ENCODE results near the gene CRY1. TPM values are rescaled to one million over a fixed set of nuclear protein-coding genes. Genes with fewer than 3 reads are reported as not detected.

CRY1 gene
- total and polyA plus RNA-seq, 9 of the 15 experiments (the other 6 are each of a cell fraction or from before 2014, with no cell fraction given): 8.7 to 33.3 (median 25.2) TPM

DNA sequence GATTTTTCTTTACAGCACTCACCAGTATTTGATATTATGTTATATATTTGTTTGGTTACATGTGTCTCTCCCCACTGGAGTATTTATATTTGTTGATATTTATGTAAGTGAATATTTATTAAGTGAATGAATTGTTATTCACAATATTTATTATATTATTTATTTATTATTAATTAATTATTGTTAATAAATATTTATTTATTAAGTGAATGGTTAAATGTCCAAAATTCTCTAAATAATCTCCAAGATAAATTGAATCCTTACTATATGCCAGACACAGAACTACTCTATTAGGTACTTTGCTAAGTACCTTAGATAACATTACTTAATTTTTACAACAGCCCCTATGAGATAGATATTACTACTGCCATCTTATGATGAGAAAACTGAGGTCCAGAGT, 10.2 kb upstream of the CRY1 start:
- no peak for TF ChIP-seq NONO (IDR thresholded peaks at IDR 0.05; ENCODE audit: low read depth in 2 of 2, low read length in 1 of 2)
- peak; percentile 52 for TF ChIP-seq DACH1 (IDR thresholded peaks at IDR 0.05; ENCODE audit: partially characterized antibody)
- TF ChIP-seq, protein P1, sequence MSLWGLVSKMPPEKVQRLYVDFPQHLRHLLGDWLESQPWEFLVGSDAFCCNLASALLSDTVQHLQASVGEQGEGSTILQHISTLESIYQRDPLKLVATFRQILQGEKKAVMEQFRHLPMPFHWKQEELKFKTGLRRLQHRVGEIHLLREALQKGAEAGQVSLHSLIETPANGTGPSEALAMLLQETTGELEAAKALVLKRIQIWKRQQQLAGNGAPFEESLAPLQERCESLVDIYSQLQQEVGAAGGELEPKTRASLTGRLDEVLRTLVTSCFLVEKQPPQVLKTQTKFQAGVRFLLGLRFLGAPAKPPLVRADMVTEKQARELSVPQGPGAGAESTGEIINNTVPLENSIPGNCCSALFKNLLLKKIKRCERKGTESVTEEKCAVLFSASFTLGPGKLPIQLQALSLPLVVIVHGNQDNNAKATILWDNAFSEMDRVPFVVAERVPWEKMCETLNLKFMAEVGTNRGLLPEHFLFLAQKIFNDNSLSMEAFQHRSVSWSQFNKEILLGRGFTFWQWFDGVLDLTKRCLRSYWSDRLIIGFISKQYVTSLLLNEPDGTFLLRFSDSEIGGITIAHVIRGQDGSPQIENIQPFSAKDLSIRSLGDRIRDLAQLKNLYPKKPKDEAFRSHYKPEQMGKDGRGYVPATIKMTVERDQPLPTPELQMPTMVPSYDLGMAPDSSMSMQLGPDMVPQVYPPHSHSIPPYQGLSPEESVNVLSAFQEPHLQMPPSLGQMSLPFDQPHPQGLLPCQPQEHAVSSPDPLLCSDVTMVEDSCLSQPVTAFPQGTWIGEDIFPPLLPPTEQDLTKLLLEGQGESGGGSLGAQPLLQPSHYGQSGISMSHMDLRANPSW (CRISPR knock-in tag; IDR thresholded peaks at IDR 0.05): no peak
- no peak for TF ChIP-seq CTBP1 (IDR thresholded peaks at IDR 0.05; ENCODE audit: borderline replicate concordance)
- TF ChIP-seq JUND (IDR thresholded peaks at IDR 0.05; ENCODE audit: borderline replicate concordance, low read depth, low read length): no peak
- TF ChIP-seq JUND (tag; IDR thresholded peaks at IDR 0.05; ENCODE audit: borderline replicate concordance, low read depth, low read length): no peak
- TF ChIP-seq ZC3H4 (CRISPR knock-in tag; IDR thresholded peaks at IDR 0.05; ENCODE audit: borderline replicate concordance): no peak
- TF ChIP-seq, protein P2, sequence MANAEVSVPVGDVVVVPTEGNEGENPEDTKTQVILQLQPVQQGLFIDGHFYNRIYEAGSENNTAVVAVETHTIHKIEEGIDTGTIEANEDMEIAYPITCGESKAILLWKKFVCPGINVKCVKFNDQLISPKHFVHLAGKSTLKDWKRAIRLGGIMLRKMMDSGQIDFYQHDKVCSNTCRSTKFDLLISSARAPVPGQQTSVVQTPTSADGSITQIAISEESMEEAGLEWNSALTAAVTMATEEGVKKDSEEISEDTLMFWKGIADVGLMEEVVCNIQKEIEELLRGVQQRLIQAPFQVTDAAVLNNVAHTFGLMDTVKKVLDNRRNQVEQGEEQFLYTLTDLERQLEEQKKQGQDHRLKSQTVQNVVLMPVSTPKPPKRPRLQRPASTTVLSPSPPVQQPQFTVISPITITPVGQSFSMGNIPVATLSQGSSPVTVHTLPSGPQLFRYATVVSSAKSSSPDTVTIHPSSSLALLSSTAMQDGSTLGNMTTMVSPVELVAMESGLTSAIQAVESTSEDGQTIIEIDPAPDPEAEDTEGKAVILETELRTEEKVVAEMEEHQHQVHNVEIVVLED (CRISPR knock-in tag; IDR thresholded peaks at IDR 0.05): no peak
- TF ChIP-seq ZKSCAN3 (CRISPR knock-in tag; IDR thresholded peaks at IDR 0.05): no peak
- TF ChIP-seq, protein P3, sequence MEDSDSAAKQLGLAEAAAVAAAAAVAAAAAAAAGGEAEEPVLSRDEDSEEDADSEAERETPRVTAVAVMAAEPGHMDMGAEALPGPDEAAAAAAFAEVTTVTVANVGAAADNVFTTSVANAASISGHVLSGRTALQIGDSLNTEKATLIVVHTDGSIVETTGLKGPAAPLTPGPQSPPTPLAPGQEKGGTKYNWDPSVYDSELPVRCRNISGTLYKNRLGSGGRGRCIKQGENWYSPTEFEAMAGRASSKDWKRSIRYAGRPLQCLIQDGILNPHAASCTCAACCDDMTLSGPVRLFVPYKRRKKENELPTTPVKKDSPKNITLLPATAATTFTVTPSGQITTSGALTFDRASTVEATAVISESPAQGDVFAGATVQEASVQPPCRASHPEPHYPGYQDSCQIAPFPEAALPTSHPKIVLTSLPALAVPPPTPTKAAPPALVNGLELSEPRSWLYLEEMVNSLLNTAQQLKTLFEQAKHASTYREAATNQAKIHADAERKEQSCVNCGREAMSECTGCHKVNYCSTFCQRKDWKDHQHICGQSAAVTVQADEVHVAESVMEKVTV (CRISPR knock-in tag; IDR thresholded peaks at IDR 0.05): no peak
- ATAC-seq: no peak
- in situ Hi-C loops (cut with MboI) (no loop called here), intact Hi-C loops (cut with micrococcal nuclease) (loop anchor here (10.0 kb wide), 1 partner anchor 879 kb away; no protein-coding TSS in a partner anchor)
- no peak overlapping the region for H3K4me3 ChIP-seq
- H4K20me1 ChIP-seq (replicated peaks; ENCODE audit: control insufficient read depth, insufficient read depth, low read length): no peaks in the 10 kb centered on the region
- no peak for DNase-seq (ENCODE audit: extremely low read depth in 1 of 4, low spot score in 3 of 4)
- H3K27ac ChIP-seq (ENCODE audit: extremely low read depth, low read depth, low read length): no peak overlapping the region
- no peak overlapping the region for H3K4me2 ChIP-seq (ENCODE audit: insufficient read depth, low read length)
- CTCF ChIA-PET (ENCODE audit: low intra/inter-chr PET ratio): no interaction called here
- no peak overlapping the region for H3K9ac ChIP-seq (ENCODE audit: insufficient read depth in 1 of 2, low read depth in 2 of 2, low read length in 2 of 2)
- H3K36me3 ChIP-seq (ENCODE audit: control insufficient read depth, insufficient read depth, low read length): no peaks in the 10 kb centered on the region
- no TSS peak for BruUV-seq (replicated peaks)
- POLR2A ChIA-PET: no interaction called here
- H3K27me3 ChIP-seq (ENCODE audit: control insufficient read depth in 2 of 2, insufficient read depth in 2 of 2, low read length in 2 of 2): no peaks in the 10 kb centered on the region
- no peaks in the 10 kb centered on the region for H3K9me3 ChIP-seq (replicated peaks; ENCODE audit: control insufficient read depth, insufficient read depth, low read depth, low read length)
- H3K79me2 ChIP-seq (ENCODE audit: control insufficient read depth, insufficient read depth, low read length): no peaks in the 10 kb centered on the region
- no peaks in the 10 kb centered on the region for H3K9me1 ChIP-seq (ENCODE audit: control insufficient read depth, insufficient read depth, low read length)
- no peak overlapping the region for H2AFZ ChIP-seq (ENCODE audit: low read depth, low read length)
- no peaks in the 10 kb centered on the region; a peak in 2 of 5 replicates for H3K4me1 ChIP-seq (replicated peaks in 1 of 2; ENCODE audit: control insufficient read depth in 2 of 2, insufficient read depth in 2 of 2, low read length in 2 of 2)
- FAIRE-seq: no peak

All from K562 (cell line).